ENCODE results near the gene PELI2.

Gene PELI2

GRCh38 chr14:56292970-56293369, 174.8 kb downstream of the PELI2 start:
- H4K8ac ChIP-seq (ENCODE audit: low read length): no peak overlapping the region
- no peaks in the 10 kb centered on the region for H3K27me3 ChIP-seq (ENCODE audit: control insufficient read depth in 1 of 2, insufficient read depth in 1 of 2, low read length in 2 of 2)
- no peaks in the 10 kb centered on the region for H3K9me3 ChIP-seq (ENCODE audit: control insufficient read depth, low read length)
- no peak overlapping the region for H3K14ac ChIP-seq (ENCODE audit: low read length in 2 of 2)
- no peak for DNase-seq
- no peak overlapping the region for H3K4me2 ChIP-seq (ENCODE audit: low read length, poor library complexity, severe bottlenecking)
- no peak overlapping the region for H3K18ac ChIP-seq (ENCODE audit: low read depth in 1 of 2, low read length in 2 of 2)
- no peak overlapping the region for H2BK5ac ChIP-seq (ENCODE audit: low read depth, low read length, poor library complexity, severe bottlenecking)
- H3K4me1 ChIP-seq (ENCODE audit: control insufficient read depth, insufficient read depth, low read depth, low read length): peaks cover 5% of the 10 kb centered on the region
- H3K4ac ChIP-seq (ENCODE audit: low read depth in 1 of 2, low read length in 2 of 2): no peak overlapping the region
- H3K9ac ChIP-seq (ENCODE audit: low read length): no peak overlapping the region
- H4K91ac ChIP-seq (ENCODE audit: low read length): no peak overlapping the region
- no peak overlapping the region for H2AK5ac ChIP-seq (ENCODE audit: low read length, severe bottlenecking)
- no peak overlapping the region for H2BK120ac ChIP-seq (ENCODE audit: low read depth, low read length)
- H2BK12ac ChIP-seq (ENCODE audit: low read length in 2 of 2): no peak overlapping the region
- H3K79me1 ChIP-seq (replicated peaks; ENCODE audit: low read length, poor library complexity, severe bottlenecking): no peaks in the 10 kb centered on the region
- H3K23ac ChIP-seq (ENCODE audit: low read length in 2 of 2): no peak overlapping the region
- H2AFZ ChIP-seq (ENCODE audit: low read depth, low read length): no peak overlapping the region
- 94% methylated on average over 3 of the region's 3 CpGs for WGBS
- no peak overlapping the region for H3K27ac ChIP-seq (ENCODE audit: low read length, poor library complexity, severe bottlenecking)
- no peak overlapping the region for H3K4me3 ChIP-seq (ENCODE audit: insufficient read depth in 1 of 2, low read depth in 1 of 2, low read length in 2 of 2)
- H3K36me3 ChIP-seq (ENCODE audit: control insufficient read depth in 1 of 2, insufficient read depth in 2 of 2, low read depth in 1 of 2, low read length in 2 of 2): peaks cover 5 to 20% of the 10 kb centered on the region in 2 experiments
- H2BK15ac ChIP-seq (ENCODE audit: low read depth, poor library complexity, severe bottlenecking): no peak overlapping the region

- Histone ChIP-seq H2BK5ac (ENCODE audit: low read depth, low read length, poor library complexity, severe bottlenecking) (no peak overlapping the region), H3K27ac (ENCODE audit: low read length, poor library complexity, severe bottlenecking) (no peak overlapping the region), H3K4me2 (ENCODE audit: low read length, poor library complexity, severe bottlenecking) (no peak overlapping the region), H2BK120ac (ENCODE audit: low read depth, low read length) (no peak overlapping the region), H2BK15ac (ENCODE audit: low read depth, poor library complexity, severe bottlenecking) (no peak overlapping the region), H3K27me3 (ENCODE audit: control insufficient read depth in 1 of 2, insufficient read depth in 1 of 2, low read length in 2 of 2) (no peaks in the 10 kb centered on the region), H3K4me3 (ENCODE audit: insufficient read depth in 1 of 2, low read depth in 1 of 2, low read length in 2 of 2) (no peak overlapping the region), H4K8ac (ENCODE audit: low read length) (no peak overlapping the region), H3K9ac (ENCODE audit: low read length) (no peak overlapping the region), H3K14ac (ENCODE audit: low read length in 2 of 2) (peak overlapping the region in 1 of 2 experiments; percentile 53), H3K4ac (ENCODE audit: low read depth in 1 of 2, low read length in 2 of 2) (no peak overlapping the region), H2BK12ac (ENCODE audit: low read length in 2 of 2) (no peak overlapping the region), H2AK5ac (ENCODE audit: low read length, severe bottlenecking) (no peak overlapping the region), H3K4me1 (ENCODE audit: control insufficient read depth, insufficient read depth, low read depth, low read length) (peaks cover 5% of the 10 kb centered on the region), H3K9me3 (ENCODE audit: control insufficient read depth, low read length) (no peaks in the 10 kb centered on the region), H3K18ac (ENCODE audit: low read depth in 1 of 2, low read length in 2 of 2) (no peak overlapping the region), H3K79me1 (replicated peaks; ENCODE audit: low read length, poor library complexity, severe bottlenecking) (no peaks in the 10 kb centered on the region), H2AFZ (ENCODE audit: low read depth, low read length) (no peak overlapping the region), H3K36me3 (ENCODE audit: control insufficient read depth in 1 of 2, insufficient read depth in 2 of 2, low read depth in 1 of 2, low read length in 2 of 2) (peaks cover 5 to 20% of the 10 kb centered on the region in 2 experiments), H4K91ac (ENCODE audit: low read length) (no peak overlapping the region), H3K23ac (ENCODE audit: low read length in 2 of 2) (no peak overlapping the region)
- no peak for DNase-seq
- 83% methylated on average over 1 of the region's 2 CpGs for WGBS
Observed at GRCh38 chr14:56293506-56293905, 175.3 kb downstream of the PELI2 start.

- H2BK5ac ChIP-seq (ENCODE audit: low read depth, low read length, poor library complexity, severe bottlenecking): no peak overlapping the region
- WGBS: 91% methylated on average over 5 of the region's 5 CpGs
Observed at GRCh38 chr14:56294128-56294527, 175.9 kb downstream of the PELI2 start.

GRCh38 chr14:56295743-56296142, 177.5 kb downstream of the PELI2 start:
- Histone ChIP-seq H3K27ac (ENCODE audit: low read length, poor library complexity, severe bottlenecking) (no peak overlapping the region), H3K79me1 (replicated peaks; ENCODE audit: low read length, poor library complexity, severe bottlenecking) (no peaks in the 10 kb centered on the region), H3K9me3 (ENCODE audit: control insufficient read depth, low read length) (no peaks in the 10 kb centered on the region), H3K23ac (ENCODE audit: low read length in 2 of 2) (no peak overlapping the region), H3K27me3 (ENCODE audit: control insufficient read depth in 1 of 2, insufficient read depth in 1 of 2, low read length in 2 of 2) (no peaks in the 10 kb centered on the region), H2BK15ac (ENCODE audit: low read depth, poor library complexity, severe bottlenecking) (no peak overlapping the region), H2AK5ac (ENCODE audit: low read length, severe bottlenecking) (no peak overlapping the region), H4K91ac (ENCODE audit: low read length) (no peak overlapping the region), H3K18ac (ENCODE audit: low read depth in 1 of 2, low read length in 2 of 2) (no peak overlapping the region), H3K4me1 (ENCODE audit: control insufficient read depth, insufficient read depth, low read depth, low read length) (peaks cover 6% of the 10 kb centered on the region), H2AFZ (ENCODE audit: low read depth, low read length) (no peak overlapping the region), H2BK120ac (ENCODE audit: low read depth, low read length) (no peak overlapping the region), H3K4me3 (ENCODE audit: insufficient read depth in 1 of 2, low read depth in 1 of 2, low read length in 2 of 2) (no peak overlapping the region), H4K8ac (ENCODE audit: low read length) (no peak overlapping the region), H3K36me3 (ENCODE audit: control insufficient read depth in 1 of 2, insufficient read depth in 2 of 2, low read depth in 1 of 2, low read length in 2 of 2) (peaks cover 5 to 6% of the 10 kb centered on the region in 2 experiments), H3K9ac (ENCODE audit: low read length) (no peak overlapping the region), H3K4me2 (ENCODE audit: low read length, poor library complexity, severe bottlenecking) (no peak overlapping the region), H2BK12ac (ENCODE audit: low read length in 2 of 2) (no peak overlapping the region), H3K14ac (ENCODE audit: low read length in 2 of 2) (no peak overlapping the region), H3K4ac (ENCODE audit: low read depth in 1 of 2, low read length in 2 of 2) (no peak overlapping the region), H2BK5ac (ENCODE audit: low read depth, low read length, poor library complexity, severe bottlenecking) (no peak overlapping the region)
- DNase-seq: no peak
- 90% methylated on average over 3 of the region's 3 CpGs for WGBS

More at GRCh38 chr14:56294128-56294527, 175.9 kb downstream of the PELI2 start:
- Histone ChIP-seq H3K27ac (ENCODE audit: low read length, poor library complexity, severe bottlenecking) (no peak overlapping the region), H3K18ac (ENCODE audit: low read depth in 1 of 2, low read length in 2 of 2) (no peak overlapping the region), H3K4ac (ENCODE audit: low read depth in 1 of 2, low read length in 2 of 2) (no peak overlapping the region), H4K91ac (ENCODE audit: low read length) (no peak overlapping the region), H3K23ac (ENCODE audit: low read length in 2 of 2) (no peak overlapping the region), H3K27me3 (ENCODE audit: control insufficient read depth in 1 of 2, insufficient read depth in 1 of 2, low read length in 2 of 2) (no peaks in the 10 kb centered on the region), H4K8ac (ENCODE audit: low read length) (no peak overlapping the region), H3K4me1 (ENCODE audit: control insufficient read depth, insufficient read depth, low read depth, low read length) (peaks cover 5% of the 10 kb centered on the region), H3K36me3 (ENCODE audit: control insufficient read depth in 1 of 2, insufficient read depth in 2 of 2, low read depth in 1 of 2, low read length in 2 of 2) (peaks cover 5 to 18% of the 10 kb centered on the region in 2 experiments), H3K4me3 (ENCODE audit: insufficient read depth in 1 of 2, low read depth in 1 of 2, low read length in 2 of 2) (no peak overlapping the region), H3K79me1 (replicated peaks; ENCODE audit: low read length, poor library complexity, severe bottlenecking) (no peaks in the 10 kb centered on the region), H3K9ac (ENCODE audit: low read length) (no peak overlapping the region), H2BK12ac (ENCODE audit: low read length in 2 of 2) (no peak overlapping the region), H2AK5ac (ENCODE audit: low read length, severe bottlenecking) (no peak overlapping the region), H2BK15ac (ENCODE audit: low read depth, poor library complexity, severe bottlenecking) (no peak overlapping the region), H3K14ac (ENCODE audit: low read length in 2 of 2) (no peak overlapping the region), H2AFZ (ENCODE audit: low read depth, low read length) (no peak overlapping the region), H3K9me3 (ENCODE audit: control insufficient read depth, low read length) (no peaks in the 10 kb centered on the region), H3K4me2 (ENCODE audit: low read length, poor library complexity, severe bottlenecking) (no peak overlapping the region), H2BK120ac (ENCODE audit: low read depth, low read length) (no peak overlapping the region)
- DNase-seq: no peak
